ES-I3 (cell line): Measurements from ENCODE around the gene RUNDC3A.

Source experiments
- H3K36me3 ChIP-seq: 2 replicates; pipeline ENCODE4 v1.6.1; 2013; ENCODE audit warnings: mild to moderate bottlenecking, low read length, control low read depth, moderate library complexity; ENCODE audit not compliant: insufficient read depth
- H3K4me1 ChIP-seq: 2 replicates; pipeline ENCODE4 v1.6.1; 2013; ENCODE audit warnings: mild to moderate bottlenecking, control low read depth, low read length; ENCODE audit not compliant: insufficient read depth
- H3K9ac ChIP-seq: 2 replicates; pipeline ENCODE4 v1.6.1; 2013; ENCODE audit warnings: low read depth, mild to moderate bottlenecking, low read length, moderate library complexity
- H3K9me3 ChIP-seq: 2 replicates; pipeline ENCODE4 v1.6.1; 2013; ENCODE audit warnings: mild to moderate bottlenecking, low read length, moderate library complexity; ENCODE audit not compliant: control insufficient read depth, insufficient read depth

The RUNDC3A gene

DNA sequence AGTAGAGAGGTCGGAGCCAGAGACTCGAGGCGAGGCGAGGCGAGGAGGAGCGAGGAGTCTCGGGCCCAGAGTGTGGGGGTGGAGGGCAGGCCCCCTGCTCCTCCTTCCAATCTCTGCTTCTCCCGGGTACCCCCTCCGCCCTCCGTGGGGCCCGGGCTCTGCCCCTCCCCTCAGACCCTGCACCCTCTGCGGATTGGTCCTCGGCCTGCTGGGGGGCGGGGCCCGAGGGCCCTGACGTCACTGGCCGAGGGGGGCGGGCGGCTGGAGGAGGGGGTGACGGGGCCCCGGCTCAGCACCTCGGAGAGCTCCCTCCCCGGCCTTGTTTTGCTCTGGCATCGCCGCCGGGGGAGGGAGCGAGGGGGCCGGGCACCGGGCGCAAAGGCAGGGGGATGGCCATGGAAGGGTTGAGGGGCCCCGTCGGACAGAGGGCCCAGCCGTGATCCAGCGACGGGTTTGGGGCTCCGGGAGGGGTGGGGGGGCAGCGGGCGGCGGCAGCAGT is at the start of gene RUNDC3A:
Gene RUNDC3A, plus strand, starts transcription at position 282 of the 499 bp plus-strand sequence. CDS start 232 bp downstream, outside the sequence.
- Histone ChIP-seq H3K4me1 (peaks cover 26% of the 10 kb centered on the region), H3K9me3 (no peaks in the 10 kb centered on the region), H3K9ac (peak within 1 kb of the TSS; percentile 51), H3K36me3 (no peaks in the 10 kb centered on the region)

DNA sequence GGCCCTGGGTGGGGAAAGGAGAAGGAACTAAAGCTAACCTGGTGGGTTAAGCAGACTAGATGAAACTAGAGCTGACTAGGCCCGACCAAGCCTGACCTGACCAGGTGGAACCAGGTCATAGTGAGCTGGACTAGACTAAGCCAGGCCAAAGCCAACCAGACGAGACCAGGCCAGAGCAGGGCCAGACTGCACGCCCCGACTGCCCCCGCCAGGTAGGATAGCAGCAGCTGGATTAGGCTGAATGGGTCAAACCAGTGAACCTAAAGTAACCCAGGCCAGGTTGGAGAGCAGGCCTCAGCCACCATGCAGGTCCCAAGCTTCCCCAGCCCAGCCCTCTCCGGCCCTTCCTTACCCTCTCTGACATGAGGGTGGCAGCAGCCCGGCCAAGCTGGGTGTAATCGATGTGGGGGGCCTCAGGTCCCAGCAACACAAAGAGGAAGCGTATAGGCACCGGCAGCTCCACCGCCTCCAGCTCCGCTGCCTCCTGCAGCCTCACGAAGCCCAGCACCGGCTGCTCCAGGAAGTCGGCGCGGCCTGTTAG is 49.5 kb upstream of the RUNDC3A start:
- Histone ChIP-seq H3K4me1 (no peaks in the 10 kb centered on the region), H3K9ac (no peak overlapping the region), H3K9me3 (no peaks in the 10 kb centered on the region), H3K36me3 (no peaks in the 10 kb centered on the region)

DNA sequence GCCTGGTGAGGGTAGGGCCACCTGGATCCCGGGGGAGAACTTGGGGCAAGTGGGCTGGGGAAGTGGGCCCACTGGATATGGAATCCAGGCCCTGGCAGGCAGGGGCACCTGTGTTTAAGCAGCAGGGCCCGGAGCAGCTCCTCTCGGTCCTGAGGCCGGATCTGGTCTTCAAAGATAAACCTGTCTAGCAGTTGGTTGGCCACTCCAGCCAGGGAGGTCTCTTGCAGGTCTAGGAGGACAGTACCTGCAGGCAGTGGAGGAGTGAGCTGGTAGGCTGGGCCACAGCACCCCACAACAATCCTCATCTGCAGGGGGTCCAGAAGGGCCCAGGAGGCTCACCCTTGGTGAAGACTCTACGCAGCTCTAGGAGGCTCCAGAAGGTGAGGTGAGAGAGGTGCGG is 48.1 kb upstream of the RUNDC3A start:
- H3K4me1 ChIP-seq = no peaks in the 10 kb centered on the region
- H3K36me3 ChIP-seq = no peaks in the 10 kb centered on the region
- no peaks in the 10 kb centered on the region for H3K9me3 ChIP-seq
- H3K9ac ChIP-seq = no peak overlapping the region

DNA sequence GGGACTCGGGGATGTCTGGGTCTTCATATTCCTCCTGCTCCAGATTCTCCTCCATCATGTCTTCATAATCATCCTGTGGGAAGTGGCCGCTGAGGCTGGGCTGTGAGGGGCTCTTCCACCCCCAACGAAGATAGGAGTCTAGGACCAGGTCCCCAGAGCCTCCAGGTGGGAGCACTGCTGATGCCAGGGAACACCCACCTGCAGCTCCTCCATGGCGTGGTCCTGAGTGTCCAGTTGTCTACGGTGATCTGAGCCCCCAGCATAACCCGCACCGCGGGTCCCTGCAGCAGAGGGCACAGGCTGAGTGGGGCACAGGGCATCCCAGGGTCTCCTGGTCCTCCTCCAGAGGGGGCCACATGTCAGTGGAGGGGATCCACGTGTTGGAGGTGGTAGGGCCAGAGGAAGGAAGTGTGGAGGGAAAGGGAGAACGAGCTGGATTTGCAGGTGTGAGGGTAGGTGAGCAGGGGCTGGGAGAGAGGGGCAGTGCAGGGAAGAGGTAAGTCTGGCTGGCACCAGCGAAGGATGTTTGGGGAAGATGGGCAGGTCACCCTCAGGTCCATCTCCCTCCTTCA is 45.7 kb upstream of the RUNDC3A start:
- Histone ChIP-seq H3K9ac (no peak overlapping the region), H3K9me3 (no peaks in the 10 kb centered on the region), H3K4me1 (no peaks in the 10 kb centered on the region), H3K36me3 (no peaks in the 10 kb centered on the region)

DNA sequence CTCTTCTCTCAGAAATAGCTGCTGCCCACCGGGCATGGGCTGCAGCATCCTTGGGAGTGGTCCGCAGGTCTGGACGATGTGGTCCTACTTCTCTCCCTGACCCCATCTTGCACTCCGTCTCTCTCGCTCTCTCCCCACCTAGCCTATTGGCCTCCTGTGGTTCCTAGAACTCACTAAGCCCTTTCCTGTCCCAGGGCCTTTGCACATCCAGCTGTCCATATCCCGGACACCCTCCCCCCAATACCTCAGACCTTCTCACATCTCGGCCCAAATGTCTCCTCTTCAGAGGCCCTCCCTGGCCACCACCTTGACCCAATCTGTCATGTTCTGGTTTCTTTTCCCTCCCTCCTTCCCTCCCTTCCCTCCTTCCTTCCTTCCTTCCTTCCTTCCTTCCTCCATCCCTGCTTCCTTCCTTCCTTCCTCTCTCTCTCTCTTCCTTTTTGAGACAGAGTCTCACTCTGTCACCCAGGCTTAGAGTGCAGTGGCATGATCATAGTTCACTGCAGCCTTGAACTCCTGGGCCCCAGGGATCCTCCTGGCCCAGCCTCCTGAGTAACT is 45.0 kb upstream of the RUNDC3A start:
- Histone ChIP-seq H3K9me3 (no peaks in the 10 kb centered on the region), H3K36me3 (no peaks in the 10 kb centered on the region), H3K9ac (no peak overlapping the region), H3K4me1 (peaks cover 3% of the 10 kb centered on the region; the same call in 1 of the 2 replicates)

DNA sequence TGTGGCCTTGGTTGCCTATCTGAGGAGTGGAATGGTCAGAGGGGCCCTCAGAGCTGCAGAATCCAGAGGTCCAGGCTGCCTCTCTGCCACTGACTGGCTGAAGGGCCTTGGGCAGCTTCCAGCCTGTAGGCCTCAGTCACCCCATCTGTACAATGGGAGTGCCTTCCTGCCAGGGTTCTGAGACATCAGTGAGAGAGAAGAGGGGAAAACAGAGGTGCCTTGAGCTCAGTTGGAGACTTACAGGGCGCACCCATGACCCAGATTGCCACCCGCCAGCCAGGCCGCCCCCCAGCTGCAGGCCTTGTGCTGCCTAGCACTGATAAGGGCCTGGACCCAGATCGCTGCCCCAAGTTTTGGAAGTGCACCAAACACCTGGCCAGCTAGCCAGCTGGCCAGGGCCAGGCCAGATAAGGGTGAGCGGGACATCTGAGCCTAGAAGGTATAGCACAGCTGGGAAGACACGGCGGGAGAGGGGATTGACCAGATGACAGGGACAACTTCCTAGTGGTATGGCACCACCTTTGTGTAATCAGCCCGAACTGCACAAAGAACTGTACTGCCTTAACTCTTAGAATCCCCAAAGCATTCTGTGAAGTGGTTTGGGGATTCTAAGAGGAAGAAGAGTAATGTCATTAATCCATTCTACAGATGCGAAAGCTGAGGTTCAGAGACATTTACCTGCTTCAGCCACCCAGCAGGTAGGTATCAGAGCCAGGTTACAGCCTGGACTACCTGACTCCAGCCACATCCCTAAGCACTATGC is 41.8 kb upstream of the RUNDC3A start:
- H3K9ac ChIP-seq = no peak overlapping the region
- H3K9me3 ChIP-seq = no peaks in the 10 kb centered on the region
- no peaks in the 10 kb centered on the region for H3K36me3 ChIP-seq
- H3K4me1 ChIP-seq = peaks cover 5% of the 10 kb centered on the region; the same call in 1 of the 2 replicates

DNA sequence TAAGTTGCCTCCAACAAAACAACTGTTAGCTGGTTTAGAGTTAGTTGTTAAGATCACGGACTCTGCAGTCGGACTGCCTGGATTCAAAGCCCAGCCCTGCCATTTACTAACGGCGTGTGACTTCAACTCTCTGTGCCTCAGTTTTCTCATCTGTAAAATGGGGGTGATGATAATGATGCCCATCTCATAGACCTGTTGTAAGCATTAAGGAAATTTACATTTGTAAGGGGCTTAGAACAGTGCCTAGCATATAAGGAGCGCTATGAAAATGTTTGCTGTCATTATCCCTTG is 41.3 kb upstream of the RUNDC3A start:
- H3K36me3 ChIP-seq = no peaks in the 10 kb centered on the region
- no peaks in the 10 kb centered on the region for H3K9me3 ChIP-seq
- peaks cover 5% of the 10 kb centered on the region; the same call in 1 of the 2 replicates for H3K4me1 ChIP-seq
- no peak overlapping the region for H3K9ac ChIP-seq

DNA sequence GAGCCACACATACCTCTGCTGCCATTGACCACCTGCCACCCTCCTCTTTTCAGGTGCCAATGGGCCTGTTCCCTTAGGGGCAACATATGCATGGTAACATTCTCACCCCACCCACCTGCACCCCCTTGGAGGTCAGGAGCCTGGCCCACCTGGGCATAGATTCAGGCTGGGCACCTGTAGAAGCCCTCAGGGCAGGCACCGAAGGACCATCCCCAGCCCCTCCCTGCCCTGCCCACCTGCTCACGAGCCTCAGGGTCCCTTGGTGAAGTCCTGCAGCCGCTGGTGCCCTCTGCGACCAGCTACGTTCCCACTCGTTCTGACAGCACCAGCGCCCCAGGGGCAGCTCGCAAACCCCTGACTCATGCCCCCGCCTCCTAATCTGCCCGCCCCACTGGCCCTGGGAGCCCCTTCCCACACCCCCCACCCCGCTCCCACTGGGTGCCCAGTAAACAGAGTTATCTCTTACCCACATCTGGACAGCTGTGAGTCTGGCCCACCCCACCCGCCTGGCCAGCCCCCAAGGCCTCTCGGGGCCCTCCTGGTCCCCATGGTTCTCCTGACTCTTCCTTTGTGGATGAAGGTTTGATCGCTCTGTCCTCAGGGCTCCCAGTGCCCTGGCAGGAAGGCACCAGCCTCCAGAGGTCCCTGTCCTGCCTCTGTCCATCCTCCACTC is 40.4 kb upstream of the RUNDC3A start, which contains the start of gene SLC4A1:
Gene SLC4A1, minus strand, starts transcription at position 318 of the 673 bp plus-strand sequence. CDS start 5,269 bp downstream, outside the sequence.
- Histone ChIP-seq H3K9ac (no peak within 1 kb of the TSS), H3K9me3 (no peaks in the 10 kb centered on the region), H3K36me3 (no peaks in the 10 kb centered on the region), H3K4me1 (peaks cover 5% of the 10 kb centered on the region; the same call in 1 of the 2 replicates)

- H3K4me1 ChIP-seq = peaks cover 13% of the 10 kb centered on the region
- no peaks in the 10 kb centered on the region for H3K9me3 ChIP-seq
- H3K9ac ChIP-seq = no peak overlapping the region
- H3K36me3 ChIP-seq = no peaks in the 10 kb centered on the region
Measured at GRCh38 chr17:44268709-44269534, 39.5 kb upstream of the RUNDC3A start.

DNA sequence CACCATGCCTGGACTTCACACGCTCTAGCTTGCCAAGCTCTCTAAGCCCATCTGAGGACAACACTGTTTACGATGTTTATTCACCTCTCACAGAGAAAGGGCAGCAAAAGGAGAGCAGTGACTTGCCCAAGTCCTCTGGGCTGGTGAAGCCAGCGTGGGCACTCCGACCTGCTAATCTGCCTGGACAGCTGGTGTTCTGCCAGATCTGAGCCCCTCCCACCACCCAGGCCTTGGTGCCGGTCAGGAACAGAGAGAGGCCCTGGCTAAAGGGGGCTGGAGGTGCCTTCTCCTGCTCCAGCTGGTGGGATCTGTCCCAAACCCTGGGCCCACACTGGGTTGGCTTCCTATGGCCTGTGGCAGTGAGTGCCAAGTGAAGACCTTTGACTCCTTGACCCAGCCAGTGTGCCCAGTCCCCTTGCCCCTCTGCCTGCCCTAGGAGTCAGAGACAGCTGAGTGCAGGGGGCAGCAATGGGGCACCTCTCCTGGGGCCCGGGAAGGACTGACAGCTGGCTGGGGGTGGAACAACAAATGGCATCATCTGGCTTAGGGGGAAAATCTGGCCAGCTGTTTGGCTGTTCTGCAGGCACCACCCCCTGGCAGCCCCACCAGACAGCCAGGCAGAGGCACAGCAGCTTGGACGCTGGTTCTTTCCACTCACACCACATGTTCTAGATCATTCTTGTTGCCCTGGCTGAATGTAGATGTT is 38.7 kb upstream of the RUNDC3A start:
- H3K9ac ChIP-seq = no peak overlapping the region
- H3K36me3 ChIP-seq = no peaks in the 10 kb centered on the region
- peaks cover 16% of the 10 kb centered on the region for H3K4me1 ChIP-seq

DNA sequence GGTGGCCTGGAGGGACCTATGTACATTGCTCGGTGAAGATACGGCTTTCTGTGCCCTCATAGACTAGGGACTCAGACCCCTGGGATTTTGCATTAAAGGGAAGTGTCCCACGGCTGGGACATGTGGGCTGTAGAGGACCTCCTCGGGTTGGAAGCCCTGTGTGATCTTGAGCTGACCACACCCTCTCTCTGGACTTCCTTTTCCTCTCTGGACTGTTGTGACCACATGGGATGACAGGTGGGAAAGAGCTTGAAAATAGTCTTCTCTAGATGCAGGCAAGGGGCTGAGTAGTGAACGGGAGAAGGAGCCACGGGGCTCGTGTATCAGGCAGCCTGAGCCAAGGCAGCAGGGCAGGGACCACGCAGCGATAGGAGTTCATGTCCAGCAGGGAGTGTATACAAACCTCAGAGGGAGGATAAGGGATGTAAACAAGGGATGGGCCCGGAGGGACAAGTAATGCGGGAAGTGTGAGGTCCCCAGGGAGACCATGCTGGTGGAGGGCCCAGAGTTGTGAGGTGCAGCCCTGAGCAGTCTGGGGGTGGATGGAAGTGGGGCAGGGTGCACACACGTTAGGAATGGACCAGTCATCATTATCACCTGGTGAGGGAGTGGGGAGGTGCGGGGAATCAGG is 36.0 kb upstream of the RUNDC3A start:
- peaks cover 16% of the 10 kb centered on the region for H3K4me1 ChIP-seq
- no peak overlapping the region for H3K9ac ChIP-seq
- no peaks in the 10 kb centered on the region for H3K36me3 ChIP-seq
- no peaks in the 10 kb centered on the region for H3K9me3 ChIP-seq

More for the DNA sequence above, 38.7 kb upstream of the RUNDC3A start:
- H3K9me3 ChIP-seq = no peaks in the 10 kb centered on the region

DNA sequence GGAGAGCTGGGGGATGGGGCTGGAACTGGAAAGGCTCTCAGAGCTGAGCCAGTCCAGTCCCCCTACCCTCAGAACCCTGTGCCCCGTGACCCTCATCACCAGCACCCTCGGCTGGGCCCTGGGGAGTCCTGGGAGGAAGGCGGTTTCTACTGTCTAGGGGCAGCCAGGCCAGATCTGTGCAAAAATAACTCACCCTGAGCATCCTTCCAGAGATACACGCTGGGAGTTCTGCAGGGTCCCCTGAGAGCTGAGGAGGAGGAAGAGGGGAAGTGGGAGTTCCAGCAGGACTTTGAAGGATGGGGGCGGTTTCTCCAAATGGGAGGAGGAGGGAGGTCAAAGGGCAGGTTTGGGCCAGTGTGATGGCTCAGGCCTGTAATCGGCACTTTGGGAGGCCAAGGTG is 35.4 kb upstream of the RUNDC3A start:
- H3K4me1 ChIP-seq = peaks cover 16% of the 10 kb centered on the region
- no peaks in the 10 kb centered on the region for H3K36me3 ChIP-seq
- H3K9ac ChIP-seq = no peak overlapping the region
- H3K9me3 ChIP-seq = no peaks in the 10 kb centered on the region

DNA sequence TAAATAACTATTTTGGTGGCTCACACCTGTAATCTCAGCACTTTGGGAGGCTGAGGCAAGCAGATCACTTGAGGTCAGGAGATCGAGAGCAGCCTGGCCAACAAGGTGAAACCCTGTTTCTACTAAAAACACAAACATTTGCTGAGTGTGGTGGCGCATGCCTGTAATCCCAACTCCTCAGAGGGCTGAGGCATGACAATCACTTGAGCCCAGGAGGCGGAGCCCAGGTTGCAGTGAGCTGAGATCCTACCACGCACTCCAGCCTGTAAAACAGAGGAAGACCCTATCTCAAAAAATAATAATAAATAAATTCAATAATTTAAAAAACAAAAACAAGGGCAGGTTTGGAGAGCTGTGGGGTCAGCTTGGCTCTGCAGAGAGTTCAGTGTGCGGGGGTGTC is 34.8 kb upstream of the RUNDC3A start:
- peaks cover 11% of the 10 kb centered on the region for H3K4me1 ChIP-seq
- H3K9ac ChIP-seq = no peak overlapping the region
- no peaks in the 10 kb centered on the region for H3K9me3 ChIP-seq
- H3K36me3 ChIP-seq = no peaks in the 10 kb centered on the region
